Measurements from ENCODE around the gene ALOX5.

DNA sequence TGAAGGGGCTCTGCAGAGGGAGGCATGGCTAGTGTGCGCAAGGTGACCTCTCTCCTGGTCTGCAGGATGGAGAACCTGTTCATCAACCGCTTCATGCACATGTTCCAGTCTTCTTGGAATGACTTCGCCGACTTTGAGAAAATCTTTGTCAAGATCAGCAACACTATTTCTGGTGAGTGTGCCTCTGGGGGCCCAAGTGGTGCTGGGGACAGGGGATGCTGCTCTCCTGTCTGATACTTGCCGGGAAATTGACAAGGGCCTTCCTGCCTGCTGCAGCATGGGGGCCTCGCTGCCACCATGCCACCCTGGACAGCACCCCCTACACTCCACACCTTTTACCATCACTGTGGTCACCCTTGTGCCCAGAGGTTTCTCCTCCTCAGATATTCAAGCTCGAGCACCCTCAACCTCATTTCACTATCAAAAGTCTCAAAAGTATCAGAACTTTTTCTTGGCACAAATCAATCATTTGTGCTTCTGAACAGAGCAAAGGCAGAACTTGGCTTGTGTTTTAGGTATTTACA, 50.0 kb downstream of the ALOX5 start:
- TF ChIP-seq SMC3 (IDR thresholded peaks at IDR 0.05; ENCODE audit: low read depth, low read length) = no peak
- TF ChIP-seq, protein P1, sequence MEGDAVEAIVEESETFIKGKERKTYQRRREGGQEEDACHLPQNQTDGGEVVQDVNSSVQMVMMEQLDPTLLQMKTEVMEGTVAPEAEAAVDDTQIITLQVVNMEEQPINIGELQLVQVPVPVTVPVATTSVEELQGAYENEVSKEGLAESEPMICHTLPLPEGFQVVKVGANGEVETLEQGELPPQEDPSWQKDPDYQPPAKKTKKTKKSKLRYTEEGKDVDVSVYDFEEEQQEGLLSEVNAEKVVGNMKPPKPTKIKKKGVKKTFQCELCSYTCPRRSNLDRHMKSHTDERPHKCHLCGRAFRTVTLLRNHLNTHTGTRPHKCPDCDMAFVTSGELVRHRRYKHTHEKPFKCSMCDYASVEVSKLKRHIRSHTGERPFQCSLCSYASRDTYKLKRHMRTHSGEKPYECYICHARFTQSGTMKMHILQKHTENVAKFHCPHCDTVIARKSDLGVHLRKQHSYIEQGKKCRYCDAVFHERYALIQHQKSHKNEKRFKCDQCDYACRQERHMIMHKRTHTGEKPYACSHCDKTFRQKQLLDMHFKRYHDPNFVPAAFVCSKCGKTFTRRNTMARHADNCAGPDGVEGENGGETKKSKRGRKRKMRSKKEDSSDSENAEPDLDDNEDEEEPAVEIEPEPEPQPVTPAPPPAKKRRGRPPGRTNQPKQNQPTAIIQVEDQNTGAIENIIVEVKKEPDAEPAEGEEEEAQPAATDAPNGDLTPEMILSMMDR (conservative IDR thresholded peaks at IDR 0.05; ENCODE audit: low read depth, low read length) = no peak

All from IMR-90 (cell line).